Upper lobe of right lung (tissue), 1 donor: ENCODE results near the gene SCN2A. TPM values are rescaled to one million over a fixed set of nuclear protein-coding genes. Genes with fewer than 3 reads are reported as not detected.

Source experiments
- ATAC-seq: fragments of 200-7000 bp; cut with Tn5 transposase; one replicate; pipeline ENCODE4 v1.9.1; 2020; ENCODE audit warnings: mild to moderate bottlenecking, moderate library complexity
- DNase-seq: peaks from one replicate; pipeline ENCODE4 v3.0.0-alpha.2; 2020
- H3K27ac ChIP-seq: fragments of 200-600 bp; one replicate; pipeline ENCODE4 v1.8.0; 2022
- H3K27me3 ChIP-seq: fragments of 200-600 bp; one replicate; pipeline ENCODE4 v1.8.0; 2022; ENCODE audit warnings: mild to moderate bottlenecking
- H3K36me3 ChIP-seq: fragments of 200-600 bp; one replicate; pipeline ENCODE4 v1.8.0; 2022
- H3K4me1 ChIP-seq: fragments of 200-600 bp; one replicate; pipeline ENCODE4 v1.8.0; 2022
- H3K4me3 ChIP-seq: fragments of 200-600 bp; one replicate; pipeline ENCODE4 v1.8.0; 2022; ENCODE audit warnings: mild to moderate bottlenecking
- H3K9me3 ChIP-seq: fragments of 200-600 bp; one replicate; pipeline ENCODE4 v1.8.0; 2022
- CTCF ChIP-seq: fragments of 200-600 bp; IDR thresholded peaks from one replicate; pipeline ENCODE4 v1.8.0; 2022; ENCODE audit warnings: antibody characterized with exemption
- intact Hi-C: fragments of 100-400 bp; cut with DNase I; formaldehyde crosslinking; loops from one replicate; pipeline ENCODE4 v1.11.0; 2022
- total RNA-seq: library from RNA; stranded (reverse); fragmentation: NEBNext Ultra II Directional; extraction: Animal tissue kit (Norgen Biotek cat#: 25700); gene quantifications from one replicate; pipeline ENCODE4 v1.2.1, GENCODE V29; 2021
- donor health status: DM: no; HTN: yes; CAD: no; lungs with severe emphysema.

SCN2A gene
- total RNA-seq, 1 donor from 2014 or later = 0.58 TPM

GRCh38 chr2:165274698-165275097 lies 35.5 kb downstream of the SCN2A start:
- TF ChIP-seq CTCF = no peak

GRCh38 chr2:165275932-165276331 lies 36.7 kb downstream of the SCN2A start:
- H3K9me3 ChIP-seq = no peaks in the 10 kb centered on the region
- no peaks in the 10 kb centered on the region for H3K27me3 ChIP-seq
- H3K27ac ChIP-seq = no peak overlapping the region
- intact Hi-C loops = no loop called here
- H3K4me1 ChIP-seq = peaks cover 13% of the 10 kb centered on the region
- no peak for DNase-seq
- H3K4me3 ChIP-seq = no peak overlapping the region
- no peak for TF ChIP-seq CTCF
- H3K36me3 ChIP-seq = no peaks in the 10 kb centered on the region
- ATAC-seq = no peak

More at GRCh38 chr2:165274698-165275097, 35.5 kb downstream of the SCN2A start:
- peak overlapping the region; percentile 39 for H3K27ac ChIP-seq
- peak; percentile 83 for DNase-seq
- H3K4me1 ChIP-seq = peaks cover 13% of the 10 kb centered on the region
- peak; percentile 88 for ATAC-seq
- H3K27me3 ChIP-seq = no peaks in the 10 kb centered on the region
- no peaks in the 10 kb centered on the region for H3K36me3 ChIP-seq
- intact Hi-C loops = no loop called here
- H3K9me3 ChIP-seq = no peaks in the 10 kb centered on the region
- no peak overlapping the region for H3K4me3 ChIP-seq

GRCh38 chr2:165277295-165277694 lies 38.1 kb downstream of the SCN2A start:
- Histone ChIP-seq H3K36me3 (no peaks in the 10 kb centered on the region), H3K27ac (no peak overlapping the region), H3K4me1 (peaks cover 13% of the 10 kb centered on the region), H3K4me3 (no peak overlapping the region), H3K27me3 (no peaks in the 10 kb centered on the region), H3K9me3 (no peaks in the 10 kb centered on the region)
- ATAC-seq = no peak
- no peak for TF ChIP-seq CTCF
- DNase-seq = no peak
- intact Hi-C loops = no loop called here

- H3K9me3 ChIP-seq = no peaks in the 10 kb centered on the region
- DNase-seq (no peak), ATAC-seq (no peak)
- TF ChIP-seq CTCF = no peak
- no peaks in the 10 kb centered on the region for H3K36me3 ChIP-seq
- H3K4me1 ChIP-seq = peaks cover 13% of the 10 kb centered on the region
- no peak overlapping the region for H3K4me3 ChIP-seq
- no peaks in the 10 kb centered on the region for H3K27me3 ChIP-seq
- H3K27ac ChIP-seq = no peak overlapping the region
- intact Hi-C loops = no loop called here
Measured at GRCh38 chr2:165277860-165278656, 38.8 kb downstream of the SCN2A start.

- intact Hi-C loops = no loop called here
- Histone ChIP-seq H3K4me3 (no peak overlapping the region), H3K9me3 (no peaks in the 10 kb centered on the region), H3K36me3 (no peaks in the 10 kb centered on the region), H3K4me1 (peaks cover under 1% of the 10 kb centered on the region), H3K27me3 (no peaks in the 10 kb centered on the region), H3K27ac (no peak overlapping the region)
- no peak for ATAC-seq
- no peak for TF ChIP-seq CTCF
- no peak for DNase-seq
Measured at GRCh38 chr2:165280356-165280755, 41.1 kb downstream of the SCN2A start.
